Epithelial cell of prostate (primary cell): ENCODE measurements around the gene HDHD2.
"Not testable (repeated sequence)": the region's sequence is repeated elsewhere in the genome, so short reads cannot be mapped to it uniquely, and the experiment has no call there.

Experiments used
- DNase-seq: peaks from one replicate; pipeline ENCODE4 v3.0.0-alpha.2; 2011; ENCODE audit warnings: low read depth, low spot score
- H3K27ac ChIP-seq: fragments of 450-650 bp; 2 replicates; pipeline ENCODE4 v1.5.1; 2017; ENCODE audit warnings: mild to moderate bottlenecking

The HDHD2 gene, protein sequence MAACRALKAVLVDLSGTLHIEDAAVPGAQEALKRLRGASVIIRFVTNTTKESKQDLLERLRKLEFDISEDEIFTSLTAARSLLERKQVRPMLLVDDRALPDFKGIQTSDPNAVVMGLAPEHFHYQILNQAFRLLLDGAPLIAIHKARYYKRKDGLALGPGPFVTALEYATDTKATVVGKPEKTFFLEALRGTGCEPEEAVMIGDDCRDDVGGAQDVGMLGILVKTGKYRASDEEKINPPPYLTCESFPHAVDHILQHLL

DNA sequence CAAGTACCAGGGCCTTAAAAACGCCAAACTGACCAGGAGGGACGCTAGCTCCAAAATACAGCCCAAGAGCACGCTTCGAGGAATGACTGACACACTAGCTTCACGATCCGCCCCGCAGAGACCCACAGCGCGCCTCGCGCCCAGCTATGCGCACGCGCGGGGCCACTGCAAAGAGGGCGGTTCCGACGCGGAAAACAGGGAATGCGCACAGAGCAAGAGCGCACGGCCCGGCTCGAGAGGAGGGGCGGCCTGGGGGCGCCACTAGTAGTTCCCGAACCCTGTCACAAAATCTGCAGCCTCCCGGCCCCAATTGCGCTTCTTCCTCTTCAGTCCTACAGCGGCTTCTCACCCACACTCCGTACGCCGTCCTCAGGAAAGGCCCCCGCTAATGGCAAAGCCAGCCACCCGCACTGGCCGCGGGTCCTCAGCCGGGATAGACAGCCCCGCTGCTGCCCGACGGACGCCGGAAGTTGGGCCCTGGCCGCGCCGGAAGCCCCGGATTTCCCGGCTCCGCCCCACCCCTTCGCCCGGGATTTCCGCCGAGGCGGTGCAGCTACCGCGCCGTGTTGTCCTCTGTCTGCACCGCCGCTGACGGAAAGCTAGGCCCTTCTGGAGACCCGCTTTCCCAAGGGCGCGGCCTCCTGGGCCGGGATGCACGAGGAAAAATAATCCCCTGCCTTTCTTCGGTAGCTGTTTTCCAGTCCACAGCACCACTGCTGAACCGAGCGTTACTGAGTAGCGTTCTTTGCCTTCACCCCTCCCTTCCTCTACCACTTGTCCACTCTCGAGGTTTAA lies at the start of gene HDHD2:
Gene HDHD2 (minus strand): TSS at position 472 of the 795 bp plus-strand sequence. CDS start 14,061 bp downstream, outside the sequence.
- peak within 1 kb of the TSS; percentile 82 for H3K27ac ChIP-seq
- DNase-seq = no peak

- DNase-seq = not testable (repeated sequence)
These were observed 45.7 kb upstream of the HDHD2 start for GRCh38 chr18:47195961-47196360.

GRCh38 chr18:47191961-47192360 lies 41.7 kb upstream of the HDHD2 start:
- no peak overlapping the region for H3K27ac ChIP-seq
- DNase-seq = peak; percentile 44

More at GRCh38 chr18:47195961-47196360, 45.7 kb upstream of the HDHD2 start:
- not testable (repeated sequence) for H3K27ac ChIP-seq

- DNase-seq = no peak
These were observed 37.4 kb upstream of the HDHD2 start for GRCh38 chr18:47187721-47188120.

DNA sequence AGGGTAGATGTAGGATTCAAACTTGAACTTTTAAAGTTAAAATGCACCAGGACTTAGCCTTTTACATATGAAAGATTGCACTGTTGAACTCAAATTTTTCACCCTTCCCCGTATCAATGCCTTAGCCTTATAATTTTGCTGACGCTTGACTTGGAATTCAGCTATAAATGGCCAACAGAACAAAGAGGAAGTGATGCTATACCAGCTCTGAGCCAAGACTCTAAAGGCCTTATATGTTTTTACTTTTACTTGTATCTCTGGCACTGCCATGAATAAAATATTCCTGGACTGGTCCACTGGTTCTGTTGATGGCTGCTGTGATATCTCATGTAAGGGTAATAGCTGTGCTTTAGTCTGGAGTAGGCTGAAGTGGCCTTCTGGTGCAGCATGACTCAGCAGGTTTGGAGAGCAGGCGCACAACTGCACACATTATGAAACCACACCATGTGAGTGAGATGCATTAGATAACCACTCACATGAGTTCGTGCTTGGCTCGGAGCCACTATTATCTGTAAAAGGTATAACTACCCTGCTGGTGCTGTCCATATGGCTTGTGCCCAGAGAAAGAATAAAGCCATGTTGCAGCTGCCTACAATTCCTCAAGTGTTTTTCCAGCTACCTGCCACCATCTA lies 34.2 kb upstream of the HDHD2 start:
- no peak overlapping the region for H3K27ac ChIP-seq
- DNase-seq = peak; percentile 50

More at GRCh38 chr18:47187721-47188120, 37.4 kb upstream of the HDHD2 start:
- no peak overlapping the region for H3K27ac ChIP-seq

DNA sequence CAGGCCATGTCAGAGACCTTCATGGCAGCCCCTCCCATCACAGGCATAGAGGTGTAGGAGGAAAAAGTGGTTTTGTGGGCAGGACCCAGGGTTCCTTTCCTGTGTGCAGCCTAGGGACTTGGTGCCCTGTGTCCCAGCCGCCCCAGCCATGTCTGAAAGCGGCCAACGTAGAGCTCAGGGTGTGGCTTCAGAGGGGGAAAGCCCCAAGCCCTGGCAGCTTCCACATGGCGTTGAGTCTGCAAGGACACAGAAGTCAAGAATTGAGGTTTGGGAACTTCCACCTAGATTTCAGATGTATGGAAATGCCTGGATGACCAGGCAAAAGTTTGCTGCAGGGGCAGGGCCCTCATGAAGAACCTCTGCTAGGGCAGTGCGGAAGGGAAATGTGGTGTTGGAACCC lies 31.9 kb upstream of the HDHD2 start:
- not testable (repeated sequence) for DNase-seq, H3K27ac ChIP-seq

DNA sequence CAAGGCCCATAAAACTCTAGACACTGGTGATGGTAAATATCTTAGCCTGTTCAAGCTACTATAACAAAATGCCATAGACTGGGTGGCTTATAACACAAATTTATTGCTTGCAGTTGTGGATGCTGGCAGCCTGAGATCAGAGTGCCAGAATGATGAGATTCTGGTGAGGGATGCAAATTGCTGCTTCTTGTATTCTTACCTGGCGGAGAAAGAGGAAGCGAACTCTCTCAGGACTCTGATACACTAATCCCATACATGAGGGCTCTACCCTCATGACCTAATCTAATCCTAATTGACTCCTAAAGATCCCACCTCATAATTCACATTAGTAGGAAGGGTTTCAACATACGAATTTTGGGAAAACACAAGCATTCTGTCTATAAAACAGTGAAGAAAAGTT lies 30.5 kb upstream of the HDHD2 start:
- DNase-seq = no peak
- no peak overlapping the region for H3K27ac ChIP-seq

GRCh38 chr18:47179520-47179919 lies 29.2 kb upstream of the HDHD2 start:
- no peak overlapping the region for H3K27ac ChIP-seq
- no peak for DNase-seq

- peak within 1 kb of the TSS; percentile 68 for H3K27ac ChIP-seq
- peak; percentile 79 for DNase-seq
These were observed 25.7 kb upstream of the HDHD2 start, which contains the start of gene IER3IP1 for GRCh38 chr18:47175898-47176575. TSS of gene IER3IP1 (minus strand) at chr18:47176364. CDS start at chr18:47176277, 87 bp downstream.

DNA sequence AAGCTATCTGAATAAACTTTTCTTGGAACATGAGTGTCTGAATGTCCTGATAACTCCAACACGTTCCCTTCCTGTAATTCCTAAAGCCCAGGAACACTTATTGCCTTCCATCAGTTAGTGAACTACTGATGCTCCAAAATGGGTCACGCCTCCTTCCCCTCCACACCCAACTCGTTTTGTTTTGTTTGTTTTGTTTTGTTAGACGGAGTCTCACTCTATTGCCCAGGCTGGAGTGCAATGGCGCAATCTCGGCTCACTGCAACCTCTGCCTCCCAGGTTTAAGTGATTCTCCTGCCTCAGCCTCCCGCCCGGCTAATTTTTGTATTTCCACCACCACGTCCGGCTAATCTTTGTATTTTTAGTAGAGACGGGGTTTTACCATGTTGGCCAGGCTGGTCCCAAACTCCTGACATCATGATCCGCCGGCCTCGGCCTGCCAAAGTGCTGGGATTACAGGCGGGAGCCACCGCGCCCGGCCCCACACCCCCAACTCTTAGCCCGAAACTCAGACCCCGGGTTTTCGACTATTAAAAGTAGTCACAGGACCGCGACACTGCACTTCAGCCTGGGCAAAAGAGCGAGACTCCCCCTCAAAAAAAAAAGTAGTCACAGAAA lies 25.1 kb upstream of the HDHD2 start:
- DNase-seq = no peak
- peak overlapping the region; percentile 68 for H3K27ac ChIP-seq

- peak overlapping the region; percentile 68 for H3K27ac ChIP-seq
- DNase-seq = peak; percentile 60
These were observed 24.3 kb upstream of the HDHD2 start for GRCh38 chr18:47174545-47175116.

DNA sequence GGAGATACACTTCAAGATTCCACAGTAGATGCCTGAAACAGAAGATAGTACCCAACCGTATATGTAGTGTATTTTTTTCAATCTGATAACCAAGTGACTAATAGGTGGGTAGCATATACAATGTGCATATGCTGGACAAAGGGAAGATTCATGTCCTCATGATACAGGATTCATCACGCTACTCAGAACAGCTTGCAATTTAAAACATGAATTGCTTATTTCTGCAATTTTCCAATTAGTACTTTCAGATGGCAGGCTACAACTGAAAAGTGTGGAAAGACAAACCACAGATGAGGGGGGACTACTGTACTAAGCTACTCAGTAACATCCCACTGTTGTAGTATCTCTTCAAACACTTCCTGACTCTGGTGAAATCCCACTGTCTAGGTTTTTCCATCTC lies 22.2 kb upstream of the HDHD2 start:
- no peak for DNase-seq
- H3K27ac ChIP-seq = no peak overlapping the region

DNA sequence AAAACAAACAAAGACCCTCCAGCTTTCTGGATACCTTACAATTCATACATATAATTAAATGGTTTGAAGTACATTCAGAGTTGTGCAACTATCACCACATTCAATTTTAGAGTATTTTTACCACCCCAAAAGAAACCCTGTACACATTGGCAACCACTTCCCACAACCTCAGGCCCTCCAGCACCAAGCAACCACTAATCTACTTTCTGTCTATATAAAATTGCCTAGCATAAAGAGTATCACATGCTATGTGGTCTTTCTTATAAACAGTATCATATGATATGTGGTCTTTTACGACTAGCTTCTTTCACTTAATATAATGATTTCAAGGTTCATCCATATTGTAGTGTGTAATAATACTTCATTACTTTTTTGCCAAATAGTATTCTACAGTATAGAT lies 18.6 kb upstream of the HDHD2 start:
- DNase-seq = no peak
- H3K27ac ChIP-seq = no peak overlapping the region

DNA sequence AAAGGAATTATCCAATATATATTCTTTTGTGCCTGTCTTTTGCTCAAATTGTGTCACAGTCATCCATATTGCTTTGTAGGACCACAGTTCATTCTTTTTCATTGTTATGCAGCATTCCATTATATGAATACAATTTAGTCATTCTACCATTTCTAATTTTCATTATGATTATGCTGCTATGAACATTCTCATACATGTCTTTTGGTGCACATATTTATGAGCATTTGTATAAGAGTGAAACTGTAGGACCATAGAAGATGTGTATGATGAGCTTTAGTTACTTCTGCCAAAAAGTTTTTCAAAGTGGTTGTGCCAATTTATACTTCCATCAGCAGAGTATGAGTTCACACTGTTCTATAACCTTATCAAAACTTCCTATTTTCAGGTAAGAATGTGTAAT lies 18.2 kb upstream of the HDHD2 start:
- no peak for DNase-seq
- H3K27ac ChIP-seq = no peak overlapping the region

DNA sequence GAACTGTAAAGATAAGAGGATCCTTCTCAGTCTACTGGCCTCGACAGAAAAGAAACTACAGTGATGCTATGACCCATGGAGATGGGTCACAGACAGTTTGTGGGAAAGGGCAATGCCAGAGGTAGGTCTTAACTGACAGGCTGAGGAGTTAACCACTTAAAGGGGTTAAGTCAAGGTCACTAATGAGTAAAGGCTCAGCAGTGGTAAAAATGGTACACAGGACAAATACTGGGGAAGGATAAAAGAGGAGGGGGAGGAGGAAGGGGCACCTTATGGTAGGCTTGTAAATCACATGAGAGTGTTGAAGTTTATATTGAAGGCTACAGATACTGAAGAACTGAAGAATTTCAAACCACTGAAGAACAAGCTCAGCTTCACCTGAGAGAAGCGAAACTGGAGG lies 16.0 kb upstream of the HDHD2 start:
- DNase-seq = no peak
- no peak overlapping the region for H3K27ac ChIP-seq

DNA sequence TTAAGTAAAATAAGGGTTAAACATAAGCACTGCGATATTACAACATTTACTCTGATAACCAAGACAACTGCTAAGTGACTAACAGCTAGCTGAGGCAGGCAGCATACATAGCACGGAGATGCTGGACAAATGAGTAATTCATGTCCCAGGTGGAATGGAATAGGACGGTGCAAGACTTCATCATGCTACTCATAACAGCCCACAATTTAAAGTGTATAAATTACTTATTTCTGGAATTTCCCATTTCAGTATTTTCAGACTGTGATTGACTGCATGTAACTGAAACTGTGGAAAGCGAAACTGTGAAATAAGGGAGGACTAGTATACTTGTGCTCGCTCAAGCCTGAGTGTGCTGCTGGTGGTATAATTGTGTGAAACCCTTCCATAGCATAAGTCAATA lies 12.9 kb upstream of the HDHD2 start:
- no peak for DNase-seq

DNA sequence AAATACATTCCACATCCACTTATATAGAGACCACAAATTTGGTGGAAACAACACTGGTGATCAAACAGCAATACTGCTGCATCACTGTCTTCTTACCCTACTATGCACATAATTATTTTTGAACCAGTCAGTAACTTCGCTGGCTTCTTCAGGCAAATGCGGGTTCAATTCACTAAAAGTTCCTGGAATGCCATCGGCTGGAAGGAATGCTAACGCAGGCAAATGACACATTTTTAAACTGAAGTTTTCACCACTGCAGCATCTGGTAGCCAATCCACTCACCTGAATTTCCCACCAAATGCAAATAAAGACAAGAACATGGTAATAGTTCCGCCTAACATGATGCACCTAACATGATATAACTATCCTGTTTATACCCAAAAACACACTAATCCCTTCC lies 10.0 kb upstream of the HDHD2 start:
- no peak overlapping the region for H3K27ac ChIP-seq
- DNase-seq = no peak

More for the DNA sequence above, 12.9 kb upstream of the HDHD2 start:
- peak overlapping the region; percentile 19 for H3K27ac ChIP-seq

GRCh38 chr18:47158404-47158803 lies 8.1 kb upstream of the HDHD2 start:
- not testable (repeated sequence) for H3K27ac ChIP-seq, DNase-seq

DNA sequence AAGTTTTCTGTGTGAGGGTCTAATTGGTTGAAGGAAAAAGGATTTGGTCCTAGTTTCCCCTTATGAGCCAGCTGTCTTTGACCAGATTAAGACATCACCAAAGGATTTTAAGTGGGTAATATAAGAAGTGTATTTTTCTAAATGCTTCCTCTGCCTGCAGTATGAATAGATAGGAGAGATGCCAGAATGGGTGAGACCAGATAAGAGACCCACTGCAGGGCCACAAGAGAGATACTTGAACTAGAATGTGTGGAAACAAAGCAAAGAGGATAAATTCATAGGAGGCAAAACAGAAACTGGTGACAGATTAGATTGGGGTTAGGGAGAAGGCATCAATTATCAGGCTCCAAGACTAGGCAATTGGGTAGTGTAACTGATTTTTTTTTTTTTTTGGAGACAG lies 1.1 kb upstream of the HDHD2 start:
- H3K27ac ChIP-seq = peak overlapping the region; percentile 82
- no peak for DNase-seq
